RKO (cell line): ENCODE data around the gene TLE3.

Source experiments
- DNase-seq: peaks from one replicate; pipeline ENCODE4 v3.0.0-alpha.2; 2016; ENCODE audit warnings: low spot score

Gene TLE3

DNA sequence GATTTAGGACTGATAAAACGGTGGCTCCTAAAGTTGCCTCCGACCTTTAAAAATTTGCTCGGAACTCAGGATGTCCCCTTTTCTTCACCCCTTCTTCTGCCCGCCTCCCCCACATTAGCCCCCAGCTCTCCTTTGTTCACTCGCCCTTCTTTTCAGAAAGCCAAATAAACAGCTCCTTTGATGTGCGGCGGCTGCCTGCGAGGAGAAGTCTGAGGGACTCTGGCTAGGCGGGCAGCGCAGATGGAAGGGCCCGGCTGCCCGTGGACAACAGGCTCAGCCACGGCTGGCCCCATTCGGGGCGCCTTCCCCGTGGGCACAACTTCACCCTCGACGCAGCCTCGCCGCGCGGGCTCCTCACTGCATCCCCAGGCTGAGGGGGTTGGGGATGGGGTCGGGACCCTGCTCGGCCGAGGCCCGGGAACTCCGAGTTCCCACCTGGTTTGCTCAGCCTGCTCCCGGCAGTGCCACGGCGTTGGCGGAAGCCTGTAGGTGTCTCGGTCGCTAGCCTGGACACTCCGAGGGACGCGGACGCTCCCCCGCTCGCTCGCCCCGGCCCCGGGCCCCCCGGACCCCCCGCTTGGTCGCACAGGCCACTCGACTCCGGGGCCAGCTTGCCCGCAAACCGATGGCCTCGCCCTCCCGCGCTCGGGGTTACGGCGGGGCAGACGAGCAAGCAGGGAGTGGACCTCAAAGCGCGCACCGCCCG is 897 bp upstream of the TLE3 start:
- peak; percentile 29 for DNase-seq

DNA sequence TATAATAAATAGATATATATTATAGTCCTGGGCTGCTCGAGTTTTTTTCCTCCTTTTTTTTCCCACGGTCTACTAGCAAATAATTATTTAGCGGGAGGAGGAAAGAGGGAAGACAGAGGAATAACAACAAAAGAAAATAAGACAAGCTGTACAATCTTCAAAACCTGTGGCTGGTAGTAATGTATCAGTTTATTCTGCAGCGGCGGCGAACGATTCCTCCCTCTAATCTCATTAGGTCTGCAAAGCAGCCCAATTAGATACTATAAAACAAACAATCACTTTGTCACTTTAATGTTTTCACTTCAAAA is 390 bp upstream of the TLE3 start:
- DNase-seq: no peak

DNA sequence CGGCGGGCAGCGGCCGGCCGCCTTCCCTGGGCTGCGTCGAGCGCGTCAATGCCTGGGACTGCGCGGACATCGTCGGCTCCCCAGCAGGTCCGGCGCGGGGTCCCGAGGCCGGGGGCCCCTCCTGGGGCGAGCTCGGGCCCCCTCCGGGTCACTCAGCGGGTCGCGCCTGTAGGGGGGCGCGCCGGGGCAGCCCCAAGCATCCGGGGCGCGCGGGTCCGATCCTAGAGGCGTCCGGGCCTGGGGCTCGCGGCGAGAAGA is 725 bp downstream of the TLE3 start:
- DNase-seq: no peak

DNA sequence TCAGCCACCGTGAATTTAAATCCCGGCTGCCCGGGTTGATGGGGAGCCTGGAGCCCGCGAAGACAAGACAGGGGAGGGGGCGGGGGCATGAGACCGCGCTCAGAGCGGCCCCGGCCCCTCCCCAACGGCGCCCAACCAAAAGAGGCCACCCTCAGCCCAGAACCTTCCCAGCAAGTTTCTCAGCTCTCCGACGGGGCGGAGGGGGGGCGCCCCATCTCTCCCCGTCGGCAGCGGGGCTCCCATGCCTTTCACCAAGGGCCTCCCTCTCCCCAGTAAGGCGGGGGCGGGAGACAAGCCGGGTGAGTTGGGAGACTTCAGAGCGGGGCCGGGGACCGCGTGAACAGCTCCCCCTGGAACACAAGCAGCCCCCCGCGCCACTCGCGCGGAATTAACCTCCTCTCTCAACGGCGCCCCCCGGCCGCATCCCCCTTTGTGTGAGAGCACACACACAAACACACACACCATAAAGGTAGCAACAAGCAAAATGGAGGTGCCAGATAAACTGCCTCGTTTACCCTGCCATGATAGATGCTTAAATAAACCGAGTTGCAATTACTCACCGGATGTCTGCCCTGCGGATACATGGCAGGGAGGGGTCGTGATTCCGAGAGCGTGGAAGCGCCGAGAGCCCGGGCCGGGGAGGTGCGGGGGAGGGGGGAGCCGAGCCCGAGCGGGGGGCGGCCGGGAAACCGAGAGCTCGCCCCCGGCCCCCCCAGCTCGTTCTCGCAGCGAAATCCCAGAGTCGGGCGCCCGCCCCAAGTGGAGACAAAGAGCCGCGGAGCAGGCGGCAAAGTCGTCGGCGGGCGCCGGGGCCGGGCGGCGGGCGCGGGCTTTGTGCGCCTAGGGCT is 1.3 kb downstream of the TLE3 start:
- DNase-seq: peak; percentile 74

DNA sequence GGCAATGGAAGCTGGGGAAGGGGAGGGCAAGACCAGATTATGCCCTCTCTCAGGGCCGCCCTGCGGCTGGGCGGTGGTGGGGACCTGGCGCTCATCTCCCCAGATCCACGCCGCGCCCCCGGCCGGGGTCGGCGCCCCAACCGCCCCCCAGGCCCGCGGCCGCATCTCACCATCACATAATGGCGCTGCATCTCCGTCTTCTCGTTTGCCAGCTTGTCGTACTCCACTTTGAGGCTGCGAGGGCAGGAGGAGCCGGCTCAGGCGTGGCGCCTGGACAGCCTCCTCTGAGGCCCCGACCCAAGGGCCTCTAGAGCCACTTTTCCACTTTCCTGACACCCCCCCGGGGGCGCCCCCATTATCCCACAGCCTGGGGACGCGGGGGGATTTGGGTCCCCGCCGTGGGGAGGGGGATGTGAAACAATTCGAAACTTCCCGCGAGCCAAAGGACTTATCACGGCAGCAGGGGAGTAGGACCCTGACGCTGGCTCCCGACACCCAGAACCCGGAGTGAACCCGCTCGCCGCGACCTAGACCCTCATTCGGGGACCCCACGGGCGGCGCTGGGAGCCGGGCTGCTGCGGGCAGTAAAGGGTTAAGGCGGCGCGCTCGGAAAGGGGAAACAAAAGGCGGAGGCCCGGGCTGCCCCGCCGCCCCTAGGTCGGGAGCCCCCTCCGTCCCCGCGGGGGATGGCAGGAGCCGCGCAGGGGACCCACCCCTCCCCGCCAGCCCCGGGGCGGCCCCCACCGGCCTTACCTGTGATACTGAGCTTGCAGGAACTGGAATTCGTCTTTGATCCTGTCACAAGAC is 2.1 kb downstream of the TLE3 start:
- no peak for DNase-seq

DNA sequence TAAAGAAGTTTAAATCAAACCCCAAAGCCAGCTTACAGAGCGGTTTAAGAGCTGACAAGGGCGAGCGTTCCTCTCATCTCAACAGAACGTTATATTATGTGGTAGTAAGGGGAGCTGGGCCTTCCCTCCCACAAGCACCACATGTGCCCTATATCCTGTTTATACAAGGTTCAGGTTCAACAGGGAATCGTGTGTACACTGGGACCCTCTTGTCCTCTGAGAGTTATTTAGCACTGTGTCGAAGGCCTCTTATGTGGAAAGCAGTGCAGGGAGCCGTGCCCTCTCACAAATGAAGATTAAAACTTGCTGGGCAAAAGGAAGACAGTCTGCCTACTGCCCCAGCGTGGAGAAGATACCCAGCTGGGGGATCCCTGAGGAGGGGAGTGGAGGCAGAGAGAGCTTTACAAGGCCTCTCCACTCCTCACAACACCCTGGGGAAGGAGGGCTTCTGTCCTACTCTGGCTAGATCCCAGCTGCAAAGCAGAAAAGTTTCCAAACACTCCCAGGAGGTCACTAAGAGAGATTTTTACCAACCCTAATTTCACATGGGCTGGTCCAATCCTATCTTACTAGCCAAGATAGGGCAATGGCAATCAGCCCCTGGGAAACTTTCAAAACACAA is 2.9 kb downstream of the TLE3 start:
- no peak for DNase-seq

DNA sequence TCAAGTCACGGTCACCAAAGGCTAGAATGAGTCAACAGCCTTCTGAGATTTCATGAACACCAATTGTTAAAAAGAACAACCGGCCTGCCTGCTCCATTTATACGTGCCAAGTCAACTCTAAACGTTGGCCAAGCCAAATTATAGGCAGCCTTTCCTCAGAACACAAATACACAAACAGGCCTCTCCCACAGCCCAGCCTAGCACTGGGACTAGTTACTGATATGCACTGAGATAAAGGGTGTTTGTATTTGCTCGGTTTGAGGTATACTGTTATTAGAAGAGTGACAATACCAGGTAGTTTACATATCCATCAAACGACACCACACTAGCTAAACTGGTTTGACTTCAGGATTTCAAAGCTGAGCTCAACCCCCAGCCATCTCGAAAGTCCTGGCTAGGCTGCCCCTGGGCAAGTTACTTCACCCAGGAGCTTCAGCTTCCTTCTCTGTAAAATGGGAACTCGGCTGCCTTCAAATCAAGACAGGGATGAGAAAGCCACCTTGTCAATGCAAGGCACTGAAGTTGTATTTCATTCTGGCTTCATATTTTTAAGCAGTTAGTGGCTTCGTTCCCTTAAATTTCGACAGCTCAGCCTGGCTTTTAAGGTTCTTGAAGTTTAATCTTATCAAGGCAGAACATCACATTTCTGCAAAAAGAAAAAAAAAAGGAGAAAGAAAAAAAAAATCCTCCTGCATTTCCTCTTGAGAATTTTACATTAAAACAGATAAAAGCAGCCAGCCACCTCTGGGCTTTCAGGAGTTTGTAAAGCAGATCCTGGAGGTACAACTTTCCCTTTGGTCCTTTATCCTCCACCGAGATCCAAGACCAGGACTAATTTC is 4.0 kb downstream of the TLE3 start:
- DNase-seq: no peak

DNA sequence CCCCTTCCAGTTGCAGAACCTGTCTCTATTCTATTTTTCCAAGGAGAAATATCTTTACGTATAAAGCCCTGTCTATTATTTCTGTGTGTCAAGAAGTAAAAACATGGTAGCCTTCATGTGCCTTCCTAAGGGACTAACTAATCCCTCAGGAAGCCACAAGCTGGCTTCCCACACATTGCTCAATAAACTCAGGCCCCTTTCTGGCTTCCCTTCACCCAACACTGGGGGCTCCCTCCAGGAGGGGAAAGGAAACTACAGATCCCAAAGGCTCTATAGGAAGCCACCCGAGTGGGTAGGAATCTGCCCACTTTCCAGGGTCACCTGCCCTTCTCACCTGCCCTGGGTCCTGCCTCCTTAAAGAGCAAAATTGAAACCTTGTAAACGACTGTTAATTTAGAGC is 4.6 kb downstream of the TLE3 start:
- no peak for DNase-seq

DNA sequence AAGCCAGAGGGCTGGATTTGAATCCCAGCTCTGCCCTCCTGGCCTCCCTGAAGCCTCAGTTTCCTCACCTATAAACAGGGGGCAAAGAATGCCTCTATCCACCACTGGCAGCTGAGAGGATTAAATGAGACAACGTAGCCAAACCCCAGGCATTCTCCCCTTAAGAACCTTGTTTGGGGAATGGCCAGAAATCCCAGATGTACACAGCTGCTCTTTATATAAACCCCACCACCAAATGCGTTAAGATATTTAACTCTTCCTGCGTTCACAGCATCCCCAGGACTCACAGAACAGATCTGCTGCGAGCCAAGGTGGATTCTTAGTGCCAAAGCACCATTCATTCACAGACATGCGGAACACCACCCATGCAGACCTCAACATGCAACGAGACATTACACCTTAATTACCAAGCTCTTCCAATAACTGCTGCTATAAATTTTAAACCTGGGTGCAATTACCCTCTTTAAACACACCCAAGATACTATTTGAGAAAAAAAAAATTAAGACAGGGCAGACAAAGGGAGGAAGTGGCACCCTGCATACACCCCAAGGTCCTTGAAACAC is 5.2 kb downstream of the TLE3 start:
- DNase-seq: no peak

DNA sequence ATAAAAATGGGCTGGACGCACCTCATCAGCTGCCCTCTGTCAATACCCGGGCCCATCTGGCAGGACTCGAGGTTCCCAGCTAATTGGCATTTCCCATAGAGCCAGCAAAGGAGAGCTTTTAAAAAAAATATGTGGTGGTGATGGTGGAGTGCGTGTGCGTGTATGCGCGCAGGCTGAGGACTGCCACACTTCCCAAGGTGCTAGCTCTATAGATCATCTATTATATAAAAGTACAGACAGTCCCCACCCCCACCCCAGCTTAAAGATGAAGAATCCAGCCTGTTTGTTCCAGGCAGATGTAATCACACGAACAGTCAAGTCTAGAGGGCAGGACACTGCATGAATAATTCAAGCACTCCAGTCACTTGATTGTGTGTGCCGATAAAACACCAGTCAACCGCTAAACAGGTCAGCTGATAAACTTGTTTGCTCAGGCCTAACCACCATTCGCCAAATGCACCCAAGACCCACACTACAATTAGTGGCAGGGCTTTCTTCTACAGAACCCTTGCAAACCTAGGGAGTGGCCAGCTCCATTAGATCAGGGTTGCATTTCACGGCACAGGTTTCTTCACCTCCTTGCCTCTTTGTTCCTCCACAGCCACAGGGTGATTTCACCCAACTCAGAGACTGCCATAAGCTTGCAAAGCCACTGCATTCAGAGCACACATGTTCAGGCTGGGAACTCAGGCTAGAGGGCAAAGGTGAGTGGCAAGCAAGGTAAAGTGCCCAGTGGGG is 5.8 kb downstream of the TLE3 start:
- DNase-seq: no peak

DNA sequence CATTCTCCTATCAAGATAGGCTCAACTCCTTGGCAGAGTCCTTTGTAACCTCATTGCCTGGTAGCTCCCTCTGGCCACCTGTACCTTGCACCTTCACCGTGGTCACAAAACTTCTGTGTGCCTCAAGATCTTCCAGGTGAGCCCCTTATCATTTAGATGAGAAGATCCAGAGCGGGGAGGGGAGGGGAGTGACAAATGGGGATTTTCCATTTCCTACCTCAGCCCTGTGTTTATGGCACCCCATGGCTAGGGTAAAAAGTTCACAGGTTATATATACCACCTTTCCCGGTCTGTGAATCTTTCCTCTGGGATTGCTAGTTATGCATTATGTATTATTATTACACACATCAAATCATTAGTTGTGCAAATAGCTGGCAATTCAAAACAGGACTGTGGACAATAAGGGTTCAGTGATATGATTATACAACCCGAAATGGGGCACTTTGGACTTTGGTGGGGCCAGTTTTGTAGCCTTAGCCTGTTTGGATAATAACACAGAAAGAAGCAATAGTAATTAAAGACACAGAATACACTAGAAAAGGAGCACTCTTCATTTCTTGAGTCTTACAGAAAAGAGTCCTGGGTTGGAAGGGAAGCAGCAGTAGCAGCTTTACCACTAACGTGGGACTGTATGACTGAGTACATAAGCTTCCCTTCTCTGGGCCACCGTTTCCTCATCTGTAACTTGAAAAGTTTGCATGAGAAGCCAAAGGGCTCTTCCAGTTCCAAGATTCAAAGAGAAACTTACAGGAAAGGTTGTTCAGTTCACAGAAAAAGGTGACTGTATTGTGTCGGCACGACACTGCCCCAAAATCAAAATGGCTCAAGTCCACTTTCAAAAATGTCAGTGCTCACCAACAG is 7.1 kb downstream of the TLE3 start:
- DNase-seq: no peak

DNA sequence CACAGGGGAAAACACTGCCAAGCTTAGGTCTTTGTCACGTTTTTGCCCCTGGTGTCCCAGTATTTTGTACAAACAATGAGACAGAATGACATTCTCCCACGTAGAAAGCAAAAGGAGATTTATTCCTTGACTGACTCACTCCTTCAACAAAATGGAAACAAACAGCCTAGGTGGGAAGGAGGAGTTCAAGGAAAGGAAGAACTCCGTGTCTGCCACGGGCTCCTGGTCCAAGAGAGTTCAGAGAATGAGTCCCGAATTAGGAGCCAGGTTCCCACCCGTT is 8.1 kb downstream of the TLE3 start:
- DNase-seq: no peak

DNA sequence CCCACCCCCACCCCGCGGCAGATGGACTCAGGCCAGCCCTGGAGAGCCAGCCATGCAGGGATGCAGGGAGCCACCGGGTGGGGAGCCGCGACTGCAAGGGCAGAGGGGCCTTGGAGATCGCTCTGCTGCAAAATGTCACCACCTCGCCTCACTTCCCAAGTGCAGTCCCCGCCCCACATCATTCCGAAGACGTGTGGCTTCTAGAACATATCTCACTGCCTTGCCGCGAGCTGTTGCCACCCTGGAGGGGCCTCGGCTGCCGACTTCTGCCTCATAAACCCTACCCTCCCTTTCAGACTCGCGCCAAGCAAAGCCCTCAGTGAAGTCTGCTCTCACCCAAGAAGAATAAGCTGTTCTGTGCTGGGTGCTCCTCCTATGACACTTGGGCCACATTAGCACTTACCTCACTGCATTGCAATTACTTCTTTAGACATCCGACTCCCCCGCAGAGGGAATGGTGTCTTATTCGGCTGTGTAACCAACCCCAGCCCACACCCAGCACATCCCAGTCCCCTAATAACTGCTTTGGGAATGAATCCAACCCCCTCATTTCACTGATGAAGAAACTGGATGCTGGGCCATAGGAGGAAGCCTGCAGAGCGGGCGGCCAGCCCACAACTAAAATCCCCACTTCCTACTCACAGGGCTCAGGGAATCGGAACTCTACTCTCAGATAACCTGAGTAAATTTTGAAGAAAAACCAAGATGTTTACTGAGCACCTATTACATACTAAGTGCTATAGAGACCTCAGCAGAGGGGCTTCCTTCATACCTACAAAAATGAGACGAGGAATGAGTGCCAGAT is 8.6 kb downstream of the TLE3 start:
- DNase-seq: no peak

DNA sequence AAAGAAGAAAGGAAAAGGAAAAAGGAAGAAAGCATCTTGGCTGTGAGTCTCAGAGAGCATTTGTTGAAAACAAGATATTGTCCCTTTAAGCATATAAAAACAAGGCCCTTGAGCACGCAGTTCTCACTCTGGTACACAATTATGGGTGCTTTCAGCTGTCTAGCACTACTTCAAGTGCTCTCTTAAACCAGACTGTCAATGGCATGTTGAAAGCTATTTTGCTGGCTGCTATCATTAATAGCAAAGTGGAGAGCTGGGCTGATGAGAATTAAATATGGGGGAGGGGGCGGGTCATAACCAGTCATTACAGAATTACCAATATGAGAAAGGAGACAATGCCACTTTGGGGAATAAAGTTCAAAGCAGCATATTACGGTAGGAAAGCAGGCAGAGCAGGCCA is 9.3 kb downstream of the TLE3 start:
- no peak for DNase-seq

DNA sequence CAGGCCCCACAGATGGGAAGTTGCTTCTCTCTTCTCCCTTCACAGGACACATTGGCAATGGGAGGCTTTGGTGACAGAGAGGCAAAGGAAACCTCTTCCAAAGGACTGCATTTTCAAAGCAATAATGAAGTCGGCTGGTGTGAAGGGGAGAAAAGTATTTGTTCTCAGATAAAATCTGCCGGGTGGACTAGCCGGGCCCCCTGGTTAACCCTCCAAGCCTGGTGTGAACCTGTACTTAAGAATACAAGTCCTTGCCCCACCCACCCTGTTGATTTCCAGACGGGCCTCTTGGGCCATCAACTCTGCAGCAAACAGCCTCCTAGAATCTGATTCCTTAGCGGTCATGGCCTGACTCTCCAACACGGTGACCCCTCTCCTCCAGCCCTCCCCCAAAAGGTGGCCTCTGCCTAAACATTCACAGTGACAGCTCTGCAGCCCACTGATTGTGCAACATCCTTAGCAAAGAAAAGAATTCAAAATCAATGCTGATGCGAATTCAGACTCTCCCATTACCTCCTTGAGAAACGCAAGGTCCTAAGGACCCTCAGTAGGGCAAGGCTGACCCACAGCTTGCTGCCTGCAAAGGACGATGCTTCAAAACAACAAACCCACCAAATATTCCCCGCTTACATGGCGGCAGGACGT is 9.9 kb downstream of the TLE3 start:
- DNase-seq: no peak

DNA sequence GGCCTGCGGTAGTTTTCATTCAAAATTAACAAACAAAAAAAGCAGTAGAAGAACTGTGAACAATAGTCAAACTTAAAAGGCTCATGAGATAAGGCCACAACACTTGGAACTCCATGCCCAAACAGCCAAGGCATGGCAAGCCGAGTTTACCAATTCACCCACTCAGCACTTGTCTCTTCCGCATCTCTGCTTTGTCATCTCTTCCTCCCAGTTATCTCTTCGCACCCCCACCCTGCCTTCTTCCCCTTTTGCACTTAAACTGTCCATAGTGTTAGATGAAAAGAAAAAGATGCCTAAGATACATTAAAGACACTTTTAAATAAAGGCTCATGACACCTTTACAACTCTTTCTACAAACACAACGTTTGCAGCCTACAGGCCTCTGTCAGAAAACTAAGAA is 11.1 kb downstream of the TLE3 start:
- DNase-seq: no peak

DNA sequence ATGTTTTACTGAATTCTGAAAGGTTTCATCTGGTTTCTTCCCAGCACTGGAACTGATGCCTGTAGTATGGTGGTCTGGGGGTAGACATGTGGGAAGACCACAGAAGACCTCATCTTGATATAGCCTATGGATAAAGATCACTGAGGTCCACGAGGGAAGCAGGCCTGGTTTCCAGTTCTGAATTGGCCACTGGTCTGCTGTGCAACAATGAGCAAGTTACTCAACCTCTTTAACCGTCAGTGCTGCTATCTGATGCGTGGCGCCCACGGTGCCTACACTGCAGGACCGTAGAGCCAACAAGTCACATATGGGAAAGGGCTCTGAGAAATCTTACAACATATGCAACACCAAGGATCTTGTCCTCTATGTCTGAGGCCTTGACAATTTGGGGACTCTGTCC is 13.3 kb downstream of the TLE3 start:
- no peak for DNase-seq

DNA sequence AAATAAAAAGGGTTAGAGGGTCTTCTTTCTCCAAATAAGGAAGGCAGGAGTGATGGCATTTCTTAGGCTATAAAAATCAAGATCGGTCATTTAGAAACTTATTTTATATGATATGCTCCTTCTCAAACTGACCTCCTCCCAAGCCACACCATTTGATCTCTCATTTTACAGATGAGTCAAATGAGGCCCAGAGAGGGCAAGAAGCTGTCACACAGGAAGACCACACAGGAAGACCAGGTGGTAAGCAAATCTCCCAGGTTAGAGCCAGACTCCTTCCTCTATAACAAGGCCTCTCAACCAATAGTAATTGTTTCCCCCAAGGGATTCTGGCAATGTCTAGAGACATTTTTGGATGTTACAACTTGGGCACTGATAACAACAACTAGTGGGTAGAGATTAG is 13.8 kb downstream of the TLE3 start:
- DNase-seq: no peak

DNA sequence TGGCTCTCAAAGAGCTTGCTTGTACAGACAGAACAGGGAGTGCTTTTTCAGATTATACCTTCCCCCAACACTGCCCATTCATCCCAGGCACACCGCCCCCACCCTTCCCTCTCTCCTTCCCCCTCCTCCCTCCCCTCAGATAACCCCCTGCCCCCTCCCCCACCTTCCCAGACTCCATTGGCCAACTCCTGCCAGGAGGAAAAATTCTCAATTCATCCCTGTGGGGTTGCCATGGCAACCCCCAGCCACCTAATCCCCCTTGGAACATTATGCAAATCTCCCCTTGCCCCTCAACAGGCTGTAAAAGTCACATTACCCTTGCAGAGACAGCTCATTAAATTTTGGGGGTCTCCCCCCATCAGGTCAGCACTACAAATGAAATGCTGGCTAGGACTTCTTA is 14.3 kb downstream of the TLE3 start:
- no peak for DNase-seq
